HEK293 (cell line): Measurements from ENCODE around the gene GABBR2.

Experiments used
- CTCF ChIA-PET: fragments of 350-600 bp; formaldehyde crosslinking; extraction: SDS; loops from one replicate; lab custom pipeline; 2021; ENCODE audit warnings: antibody characterized with exemption; lab: Yijun Ruan, JAX
- POLR2A ChIA-PET: fragments of 300-600 bp; formaldehyde crosslinking; extraction: SDS; loops from one replicate; lab custom pipeline; 2020; ENCODE audit warnings: antibody characterized with exemption, inconsistent platforms; lab: Yijun Ruan, JAX
- H3K27ac ChIP-seq: fragments of 200-500 bp; sonication (Bioruptor generic); 2 replicates; pipeline ENCODE4 v1.5.1; 2014; ENCODE audit warnings: low read depth, low read length, control low read depth, inconsistent platforms; ENCODE audit errors: extremely low read depth
- H3K36me3 ChIP-seq, 2 experiments: fragments of 200-500 bp in 1 of 2; sonication (Bioruptor generic) in 1 of 2; 1 replicate in 1 of 2; 2 replicates in 1 of 2; pipeline ENCODE4 v1.5.1; 2014 to 2017; ENCODE audit warnings: inconsistent platforms in 2 of 2, low read length in 2 of 2; ENCODE audit not compliant: control insufficient read depth in 2 of 2, insufficient read depth in 1 of 2
- H3K4me1 ChIP-seq: fragments of 200-500 bp; sonication (Bioruptor generic); 2 replicates; pipeline ENCODE4 v1.5.1; 2014; ENCODE audit warnings: mild to moderate bottlenecking, low read length, inconsistent platforms; ENCODE audit not compliant: control insufficient read depth, insufficient read depth
- H3K4me3 ChIP-seq: 2 replicates; pipeline ENCODE4 v1.5.1; 2011; ENCODE audit warnings: low read depth, mild to moderate bottlenecking, control low read depth, low read length, moderate library complexity
- H3K9me3 ChIP-seq: fragments of 200-500 bp; sonication (Bioruptor generic); 2 replicates; pipeline ENCODE4 v1.5.1; 2014; ENCODE audit warnings: low read depth, low read length, inconsistent platforms; ENCODE audit not compliant: control insufficient read depth, insufficient read depth
- GLIS1 ChIP-seq: fragments of 450-650 bp; formaldehyde crosslinking; IDR thresholded peaks from 2 replicates; pipeline ENCODE4 v1.5.1; 2016; ENCODE audit warnings: missing biosample characterization, missing genetic modification characterization
- MZF1 ChIP-seq: fragments of 450-650 bp; formaldehyde crosslinking; IDR thresholded peaks from 2 replicates; pipeline ENCODE4 v1.5.1; 2017; ENCODE audit warnings: missing biosample characterization, missing genetic modification characterization, borderline replicate concordance
- OSR2 ChIP-seq: fragments of 450-650 bp; formaldehyde crosslinking; IDR thresholded peaks from 2 replicates; pipeline ENCODE4 v1.5.1; 2016; ENCODE audit warnings: missing biosample characterization, missing genetic modification characterization
- SALL2 ChIP-seq: fragments of 450-650 bp; formaldehyde crosslinking; IDR thresholded peaks from 2 replicates; pipeline ENCODE4 v1.5.0; 2017; ENCODE audit warnings: missing biosample characterization, mild to moderate bottlenecking, missing genetic modification characterization, borderline replicate concordance
- SP7 ChIP-seq: fragments of 450-650 bp; formaldehyde crosslinking; IDR thresholded peaks from 2 replicates; pipeline ENCODE4 v1.5.1; 2016; ENCODE audit warnings: missing biosample characterization, missing genetic modification characterization
- ZFP3 ChIP-seq: fragments of 450-650 bp; formaldehyde crosslinking; IDR thresholded peaks from 2 replicates; pipeline ENCODE4 v1.5.1; 2016; ENCODE audit warnings: low read depth, missing biosample characterization, missing genetic modification characterization
- ZNF133 ChIP-seq: fragments of 450-650 bp; formaldehyde crosslinking; IDR thresholded peaks from 2 replicates; pipeline ENCODE4 v1.5.1; 2016; ENCODE audit warnings: missing biosample characterization, missing genetic modification characterization
- ZNF184 ChIP-seq: fragments of 450-650 bp; IDR thresholded peaks from 2 replicates; pipeline ENCODE4 v1.5.1; 2018; ENCODE audit warnings: missing biosample characterization, mild to moderate bottlenecking, missing genetic modification characterization
- ZNF544 ChIP-seq: fragments of 450-650 bp; formaldehyde crosslinking; IDR thresholded peaks from 2 replicates; pipeline ENCODE4 v1.5.0; 2017; ENCODE audit warnings: missing biosample characterization, missing genetic modification characterization
- ZNF549 ChIP-seq: fragments of 450-650 bp; IDR thresholded peaks from 2 replicates; pipeline ENCODE4 v1.5.1; 2018; ENCODE audit warnings: missing biosample characterization, missing genetic modification characterization, mild to moderate bottlenecking, inconsistent platforms, moderate library complexity
- ZNF561 ChIP-seq: fragments of 450-650 bp; IDR thresholded peaks from 2 replicates; pipeline ENCODE4 v1.5.1; 2018; ENCODE audit warnings: missing biosample characterization, missing genetic modification characterization, borderline replicate concordance
- ZNF660 ChIP-seq: fragments of 450-650 bp; IDR thresholded peaks from 2 replicates; pipeline ENCODE4 v1.5.1; 2018; ENCODE audit warnings: missing biosample characterization, mild to moderate bottlenecking, missing genetic modification characterization
- TF ChIP-seq, protein P1 (sequence below): fragments of 450-650 bp; formaldehyde crosslinking; IDR thresholded peaks from 2 replicates; pipeline ENCODE4 v1.5.1; 2017; ENCODE audit warnings: missing biosample characterization, mild to moderate bottlenecking, missing genetic modification characterization, moderate library complexity
- TF ChIP-seq, protein P2 (sequence below): fragments of 450-650 bp; formaldehyde crosslinking; IDR thresholded peaks from 2 replicates; pipeline ENCODE4 v1.5.0; 2017; ENCODE audit warnings: missing biosample characterization, missing genetic modification characterization, borderline replicate concordance
- TF ChIP-seq, protein P3 (sequence below): IDR thresholded peaks from 2 replicates; pipeline ENCODE4 v1.6.1; 2011; ENCODE audit warnings: mild to moderate bottlenecking, low read depth, low read length, borderline replicate concordance
- TF ChIP-seq, protein P4 (sequence below): fragments of 450-650 bp; formaldehyde crosslinking; IDR thresholded peaks from 2 replicates; pipeline ENCODE4 v1.5.1; 2016; ENCODE audit warnings: missing biosample characterization, missing genetic modification characterization
- TF ChIP-seq, protein P5 (sequence below): fragments of 450-650 bp; formaldehyde crosslinking; IDR thresholded peaks from 2 replicates; pipeline ENCODE4 v1.5.1; 2016; ENCODE audit warnings: missing biosample characterization, missing genetic modification characterization
- TF ChIP-seq, protein P6 (sequence below): fragments of 450-650 bp; IDR thresholded peaks from 2 replicates; pipeline ENCODE4 v1.5.1; 2018; ENCODE audit warnings: missing biosample characterization, missing genetic modification characterization

The GABBR2 gene

DNA sequence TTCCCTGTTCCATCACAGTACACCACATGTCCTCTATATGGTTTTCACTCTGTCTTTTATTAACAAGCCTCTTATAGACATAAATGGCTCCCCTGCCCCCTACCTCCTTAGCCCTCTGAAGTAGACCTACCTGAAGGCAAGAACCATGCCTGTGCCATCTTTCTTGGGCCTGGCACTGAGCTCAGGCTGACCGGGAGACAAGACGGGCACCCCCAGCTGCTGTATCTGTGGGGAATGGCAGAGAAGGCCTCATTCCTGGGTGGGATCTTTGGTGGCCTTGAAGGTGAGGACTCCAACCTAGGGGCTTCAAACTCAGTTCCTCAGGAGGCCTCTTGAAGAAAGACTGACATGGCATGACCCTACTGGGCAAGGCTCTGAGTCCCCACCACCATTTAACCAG, 109.9 kb downstream of the GABBR2 start (continued):
- TF ChIP-seq, protein P1, sequence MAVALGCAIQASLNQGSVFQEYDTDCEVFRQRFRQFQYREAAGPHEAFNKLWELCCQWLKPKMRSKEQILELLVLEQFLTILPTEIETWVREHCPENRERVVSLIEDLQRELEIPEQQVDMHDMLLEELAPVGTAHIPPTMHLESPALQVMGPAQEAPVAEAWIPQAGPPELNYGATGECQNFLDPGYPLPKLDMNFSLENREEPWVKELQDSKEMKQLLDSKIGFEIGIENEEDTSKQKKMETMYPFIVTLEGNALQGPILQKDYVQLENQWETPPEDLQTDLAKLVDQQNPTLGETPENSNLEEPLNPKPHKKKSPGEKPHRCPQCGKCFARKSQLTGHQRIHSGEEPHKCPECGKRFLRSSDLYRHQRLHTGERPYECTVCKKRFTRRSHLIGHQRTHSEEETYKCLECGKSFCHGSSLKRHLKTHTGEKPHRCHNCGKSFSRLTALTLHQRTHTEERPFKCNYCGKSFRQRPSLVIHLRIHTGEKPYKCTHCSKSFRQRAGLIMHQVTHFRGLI, result no peak
- TF ChIP-seq ZNF561 (tag by site-specific recombination) (no peak), ZNF549 (tag by site-specific recombination) (no peak), OSR2 (tag by site-specific recombination) (no peak)
- TF ChIP-seq, protein P2, sequence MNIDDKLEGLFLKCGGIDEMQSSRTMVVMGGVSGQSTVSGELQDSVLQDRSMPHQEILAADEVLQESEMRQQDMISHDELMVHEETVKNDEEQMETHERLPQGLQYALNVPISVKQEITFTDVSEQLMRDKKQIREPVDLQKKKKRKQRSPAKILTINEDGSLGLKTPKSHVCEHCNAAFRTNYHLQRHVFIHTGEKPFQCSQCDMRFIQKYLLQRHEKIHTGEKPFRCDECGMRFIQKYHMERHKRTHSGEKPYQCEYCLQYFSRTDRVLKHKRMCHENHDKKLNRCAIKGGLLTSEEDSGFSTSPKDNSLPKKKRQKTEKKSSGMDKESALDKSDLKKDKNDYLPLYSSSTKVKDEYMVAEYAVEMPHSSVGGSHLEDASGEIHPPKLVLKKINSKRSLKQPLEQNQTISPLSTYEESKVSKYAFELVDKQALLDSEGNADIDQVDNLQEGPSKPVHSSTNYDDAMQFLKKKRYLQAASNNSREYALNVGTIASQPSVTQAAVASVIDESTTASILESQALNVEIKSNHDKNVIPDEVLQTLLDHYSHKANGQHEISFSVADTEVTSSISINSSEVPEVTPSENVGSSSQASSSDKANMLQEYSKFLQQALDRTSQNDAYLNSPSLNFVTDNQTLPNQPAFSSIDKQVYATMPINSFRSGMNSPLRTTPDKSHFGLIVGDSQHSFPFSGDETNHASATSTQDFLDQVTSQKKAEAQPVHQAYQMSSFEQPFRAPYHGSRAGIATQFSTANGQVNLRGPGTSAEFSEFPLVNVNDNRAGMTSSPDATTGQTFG, result no peak

DNA sequence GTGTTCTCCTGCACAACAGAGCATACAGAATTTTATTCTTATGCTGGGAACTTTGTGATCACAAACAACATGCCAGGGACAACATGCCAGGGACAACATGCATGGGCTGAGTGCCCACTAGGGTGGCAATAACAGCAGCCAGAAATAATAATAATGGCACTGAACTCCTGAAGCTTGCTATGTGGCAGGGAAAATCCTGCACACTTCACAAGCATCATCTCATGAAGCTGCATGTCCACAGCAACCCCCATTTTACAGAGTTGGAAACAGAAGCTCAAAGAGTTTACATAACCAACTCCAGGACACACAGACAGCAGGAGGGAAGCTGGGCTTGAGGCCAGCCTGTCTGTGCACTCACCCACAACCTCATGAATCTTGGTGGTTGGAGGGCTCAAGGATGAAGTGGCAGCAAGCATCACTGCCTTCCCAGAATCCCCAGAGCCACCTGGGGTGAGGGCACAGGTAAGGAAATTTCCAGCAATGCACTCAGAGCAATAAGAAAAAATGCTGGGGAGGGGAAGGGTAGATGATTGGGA, 111.4 kb downstream of the GABBR2 start:
- H3K4me1 ChIP-seq, result no peaks in the 10 kb centered on the region
- H3K36me3 ChIP-seq, result no peaks in the 10 kb centered on the region
- TF ChIP-seq GLIS1 (tag by site-specific recombination) (peak; percentile 51), SP7 (no peak)
- ChIA-PET CTCF (no interaction called here), POLR2A (no interaction called here)
- H3K4me3 ChIP-seq, result no peak overlapping the region
- no peak overlapping the region for H3K27ac ChIP-seq
- no peaks in the 10 kb centered on the region for H3K9me3 ChIP-seq

DNA sequence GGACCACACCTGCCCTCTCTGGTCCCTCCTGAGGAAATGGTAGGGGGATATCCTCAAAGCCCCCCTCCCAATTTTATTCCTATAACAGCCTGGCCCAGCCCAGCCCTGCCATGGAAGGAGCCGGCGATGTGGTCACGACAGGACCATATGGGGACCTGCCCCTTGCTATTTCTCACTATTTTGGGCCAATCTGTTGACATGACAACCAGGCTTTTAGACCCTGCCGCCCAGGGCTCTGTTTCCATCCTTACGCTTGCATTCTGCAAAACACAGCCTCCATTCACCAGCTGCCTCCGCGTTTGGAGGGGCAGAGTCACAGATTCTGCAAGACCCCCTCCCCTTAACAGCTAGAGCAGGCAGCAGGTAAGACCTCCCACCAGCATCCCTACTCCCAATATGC, 112.2 kb downstream of the GABBR2 start:
- TF ChIP-seq ZFP3 (tag by site-specific recombination), result no peak
- TF ChIP-seq ZNF184 (tag by site-specific recombination), result no peak
- TF ChIP-seq ZNF133 (tag by site-specific recombination), result no peak
- TF ChIP-seq, protein P3, sequence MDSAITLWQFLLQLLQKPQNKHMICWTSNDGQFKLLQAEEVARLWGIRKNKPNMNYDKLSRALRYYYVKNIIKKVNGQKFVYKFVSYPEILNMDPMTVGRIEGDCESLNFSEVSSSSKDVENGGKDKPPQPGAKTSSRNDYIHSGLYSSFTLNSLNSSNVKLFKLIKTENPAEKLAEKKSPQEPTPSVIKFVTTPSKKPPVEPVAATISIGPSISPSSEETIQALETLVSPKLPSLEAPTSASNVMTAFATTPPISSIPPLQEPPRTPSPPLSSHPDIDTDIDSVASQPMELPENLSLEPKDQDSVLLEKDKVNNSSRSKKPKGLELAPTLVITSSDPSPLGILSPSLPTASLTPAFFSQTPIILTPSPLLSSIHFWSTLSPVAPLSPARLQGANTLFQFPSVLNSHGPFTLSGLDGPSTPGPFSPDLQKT, result no peak
- TF ChIP-seq, protein P4, sequence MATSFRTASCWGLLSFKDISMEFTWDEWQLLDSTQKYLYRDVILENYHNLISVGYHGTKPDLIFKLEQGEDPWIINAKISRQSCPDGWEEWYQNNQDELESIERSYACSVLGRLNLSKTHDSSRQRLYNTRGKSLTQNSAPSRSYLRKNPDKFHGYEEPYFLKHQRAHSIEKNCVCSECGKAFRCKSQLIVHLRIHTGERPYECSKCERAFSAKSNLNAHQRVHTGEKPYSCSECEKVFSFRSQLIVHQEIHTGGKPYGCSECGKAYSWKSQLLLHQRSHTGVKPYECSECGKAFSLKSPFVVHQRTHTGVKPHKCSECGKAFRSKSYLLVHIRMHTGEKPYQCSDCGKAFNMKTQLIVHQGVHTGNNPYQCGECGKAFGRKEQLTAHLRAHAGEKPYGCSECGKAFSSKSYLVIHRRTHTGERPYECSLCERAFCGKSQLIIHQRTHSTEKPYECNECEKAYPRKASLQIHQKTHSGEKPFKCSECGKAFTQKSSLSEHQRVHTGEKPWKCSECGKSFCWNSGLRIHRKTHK (tag by site-specific recombination), result no peak
- TF ChIP-seq, protein P5, sequence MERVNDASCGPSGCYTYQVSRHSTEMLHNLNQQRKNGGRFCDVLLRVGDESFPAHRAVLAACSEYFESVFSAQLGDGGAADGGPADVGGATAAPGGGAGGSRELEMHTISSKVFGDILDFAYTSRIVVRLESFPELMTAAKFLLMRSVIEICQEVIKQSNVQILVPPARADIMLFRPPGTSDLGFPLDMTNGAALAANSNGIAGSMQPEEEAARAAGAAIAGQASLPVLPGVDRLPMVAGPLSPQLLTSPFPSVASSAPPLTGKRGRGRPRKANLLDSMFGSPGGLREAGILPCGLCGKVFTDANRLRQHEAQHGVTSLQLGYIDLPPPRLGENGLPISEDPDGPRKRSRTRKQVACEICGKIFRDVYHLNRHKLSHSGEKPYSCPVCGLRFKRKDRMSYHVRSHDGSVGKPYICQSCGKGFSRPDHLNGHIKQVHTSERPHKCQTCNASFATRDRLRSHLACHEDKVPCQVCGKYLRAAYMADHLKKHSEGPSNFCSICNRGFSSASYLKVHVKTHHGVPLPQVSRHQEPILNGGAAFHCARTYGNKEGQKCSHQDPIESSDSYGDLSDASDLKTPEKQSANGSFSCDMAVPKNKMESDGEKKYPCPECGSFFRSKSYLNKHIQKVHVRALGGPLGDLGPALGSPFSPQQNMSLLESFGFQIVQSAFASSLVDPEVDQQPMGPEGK (tag by site-specific recombination), result no peak
- TF ChIP-seq ZNF660 (tag by site-specific recombination), result no peak
- no peak for TF ChIP-seq MZF1
- no peak for TF ChIP-seq ZNF544 (tag by site-specific recombination)
- TF ChIP-seq, protein P6, sequence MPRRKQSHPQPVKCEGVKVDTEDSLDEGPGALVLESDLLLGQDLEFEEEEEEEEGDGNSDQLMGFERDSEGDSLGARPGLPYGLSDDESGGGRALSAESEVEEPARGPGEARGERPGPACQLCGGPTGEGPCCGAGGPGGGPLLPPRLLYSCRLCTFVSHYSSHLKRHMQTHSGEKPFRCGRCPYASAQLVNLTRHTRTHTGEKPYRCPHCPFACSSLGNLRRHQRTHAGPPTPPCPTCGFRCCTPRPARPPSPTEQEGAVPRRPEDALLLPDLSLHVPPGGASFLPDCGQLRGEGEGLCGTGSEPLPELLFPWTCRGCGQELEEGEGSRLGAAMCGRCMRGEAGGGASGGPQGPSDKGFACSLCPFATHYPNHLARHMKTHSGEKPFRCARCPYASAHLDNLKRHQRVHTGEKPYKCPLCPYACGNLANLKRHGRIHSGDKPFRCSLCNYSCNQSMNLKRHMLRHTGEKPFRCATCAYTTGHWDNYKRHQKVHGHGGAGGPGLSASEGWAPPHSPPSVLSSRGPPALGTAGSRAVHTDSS (tag by site-specific recombination), result no peak
- no peak for TF ChIP-seq SALL2 (tag by site-specific recombination)
- H3K4me3 ChIP-seq, result no peak overlapping the region
- H3K36me3 ChIP-seq, result no peaks in the 10 kb centered on the region
- H3K4me1 ChIP-seq, result no peaks in the 10 kb centered on the region
- H3K27ac ChIP-seq, result no peak overlapping the region
- ChIA-PET POLR2A (no interaction called here), CTCF (interaction anchor here (0.7 kb wide), 1 partner anchor 62 kb away, joined by 3 read pairs; no protein-coding TSS in a partner anchor)
- H3K9me3 ChIP-seq, result no peaks in the 10 kb centered on the region
